HL-60 (cell line): Measurements from ENCODE around the gene TACC3.

Experiments used
- POLR2AphosphoS5 ChIP-seq: IDR thresholded peaks from 2 replicates; pipeline ENCODE4 v1.6.1; 2012; ENCODE audit warnings: low read depth
- REST ChIP-seq: IDR thresholded peaks from 2 replicates; pipeline ENCODE4 v1.6.1; 2012; ENCODE audit warnings: low read depth; ENCODE audit not compliant: insufficient replicate concordance
- SPI1 ChIP-seq: IDR thresholded peaks from 2 replicates; pipeline ENCODE4 v1.6.1; 2012; ENCODE audit warnings: low read depth, mild to moderate bottlenecking, borderline replicate concordance
- TF ChIP-seq, protein P1 (sequence below): IDR thresholded peaks from one replicate; pipeline ENCODE4 v1.5.1; 2011; ENCODE audit warnings: low read length, control low read depth, inconsistent platforms; ENCODE audit not compliant: insufficient read depth

- TF ChIP-seq, protein P1, sequence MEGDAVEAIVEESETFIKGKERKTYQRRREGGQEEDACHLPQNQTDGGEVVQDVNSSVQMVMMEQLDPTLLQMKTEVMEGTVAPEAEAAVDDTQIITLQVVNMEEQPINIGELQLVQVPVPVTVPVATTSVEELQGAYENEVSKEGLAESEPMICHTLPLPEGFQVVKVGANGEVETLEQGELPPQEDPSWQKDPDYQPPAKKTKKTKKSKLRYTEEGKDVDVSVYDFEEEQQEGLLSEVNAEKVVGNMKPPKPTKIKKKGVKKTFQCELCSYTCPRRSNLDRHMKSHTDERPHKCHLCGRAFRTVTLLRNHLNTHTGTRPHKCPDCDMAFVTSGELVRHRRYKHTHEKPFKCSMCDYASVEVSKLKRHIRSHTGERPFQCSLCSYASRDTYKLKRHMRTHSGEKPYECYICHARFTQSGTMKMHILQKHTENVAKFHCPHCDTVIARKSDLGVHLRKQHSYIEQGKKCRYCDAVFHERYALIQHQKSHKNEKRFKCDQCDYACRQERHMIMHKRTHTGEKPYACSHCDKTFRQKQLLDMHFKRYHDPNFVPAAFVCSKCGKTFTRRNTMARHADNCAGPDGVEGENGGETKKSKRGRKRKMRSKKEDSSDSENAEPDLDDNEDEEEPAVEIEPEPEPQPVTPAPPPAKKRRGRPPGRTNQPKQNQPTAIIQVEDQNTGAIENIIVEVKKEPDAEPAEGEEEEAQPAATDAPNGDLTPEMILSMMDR, result no peak
- no peak for TF ChIP-seq SPI1
- TF ChIP-seq REST, result no peak
- no peak for TF ChIP-seq POLR2AphosphoS5
Measured at GRCh38 chr4:1754336-1754735, 33.0 kb downstream of the TACC3 start.
